NOMO-1 treated with dmso at 0.1 percent for 144 hours (cell line): ENCODE data around the gene MTA1.

ENCODE experiments used
- DNase-seq: peaks from one replicate; lab custom pipeline; 2025; ENCODE audit not compliant: unreplicated experiment; lab: John Stamatoyannopoulos, UW

Gene MTA1

DNA sequence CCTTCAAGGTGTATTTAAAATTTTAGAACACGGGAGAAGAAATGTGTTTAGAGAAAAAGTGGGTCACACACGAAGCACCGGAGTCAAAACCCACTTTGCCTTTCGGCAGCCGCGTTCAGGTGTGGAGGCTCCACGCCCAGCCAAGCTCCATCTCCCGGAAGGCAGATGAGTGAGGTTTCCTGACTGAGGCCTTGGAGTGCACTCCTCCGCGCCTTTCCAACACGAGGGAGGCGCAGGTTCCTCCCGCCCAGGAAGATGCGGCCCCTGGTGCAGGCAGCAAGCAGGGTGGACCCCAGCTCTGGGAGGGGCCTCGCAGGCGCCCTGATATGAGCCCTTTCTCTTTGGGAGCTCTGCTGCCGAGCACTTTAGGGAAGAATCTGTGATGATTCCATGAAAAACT is 22.5 kb downstream of the MTA1 start:
- DNase-seq: no peak

DNA sequence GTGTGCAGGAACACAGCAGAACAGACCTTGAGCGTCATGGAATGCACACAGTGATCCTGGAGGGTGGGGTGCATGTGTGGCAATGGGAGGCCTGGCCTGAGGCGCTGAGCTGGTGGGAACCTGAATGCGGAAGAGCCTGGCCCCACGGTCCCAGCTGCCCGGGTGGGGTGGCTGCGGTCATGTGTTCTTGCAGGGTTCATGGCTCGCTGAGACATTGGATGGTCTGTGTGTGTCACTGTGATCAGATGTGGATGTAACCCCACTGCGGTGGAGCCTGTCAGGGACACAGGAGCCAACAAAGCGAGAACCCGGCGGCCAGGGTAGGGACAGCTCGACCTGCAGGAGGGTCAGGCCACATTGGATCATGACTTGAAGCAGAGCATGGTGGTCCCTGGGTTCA is 23.2 kb downstream of the MTA1 start:
- no peak for DNase-seq

DNA sequence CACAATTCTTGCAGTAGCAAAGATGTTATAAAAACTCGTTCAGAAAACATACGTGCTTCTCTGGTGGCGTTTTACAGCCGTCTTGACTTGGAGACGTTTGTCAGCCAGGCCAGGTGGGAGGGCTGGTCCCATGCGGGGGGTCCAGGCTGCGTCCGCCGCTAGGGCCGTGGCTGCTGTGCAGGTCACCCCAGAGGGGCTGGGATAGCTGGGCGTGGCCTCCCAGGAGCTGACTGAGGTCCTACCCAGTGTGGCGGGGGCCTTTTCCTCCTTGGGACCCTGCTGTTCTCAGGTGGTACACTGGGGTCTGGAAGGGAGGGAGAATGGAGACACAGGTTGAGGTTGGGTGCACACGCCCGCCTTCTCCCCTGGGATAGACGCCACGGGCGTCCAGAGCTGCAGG is 25.2 kb downstream of the MTA1 start:
- DNase-seq: no peak

DNA sequence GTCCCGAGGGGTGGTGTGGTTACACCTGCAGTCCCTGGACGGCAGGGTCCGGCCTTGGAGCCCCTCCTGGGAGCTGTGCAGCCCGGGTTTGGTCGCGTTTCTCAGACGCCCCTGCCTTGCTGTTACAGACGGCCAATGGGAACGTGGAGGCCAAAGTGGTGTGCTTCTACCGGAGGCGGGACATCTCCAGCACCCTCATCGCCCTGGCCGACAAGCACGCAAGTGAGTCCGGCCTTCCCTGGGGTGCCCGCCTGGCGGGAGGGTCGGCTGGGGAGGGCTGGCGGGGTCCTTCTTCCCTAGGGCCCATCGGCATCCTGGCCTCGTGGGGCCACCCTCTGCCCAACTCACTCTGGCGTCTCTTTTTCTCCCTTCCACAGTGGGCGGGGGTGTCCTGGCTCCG is 25.7 kb downstream of the MTA1 start:
- DNase-seq: no peak

DNA sequence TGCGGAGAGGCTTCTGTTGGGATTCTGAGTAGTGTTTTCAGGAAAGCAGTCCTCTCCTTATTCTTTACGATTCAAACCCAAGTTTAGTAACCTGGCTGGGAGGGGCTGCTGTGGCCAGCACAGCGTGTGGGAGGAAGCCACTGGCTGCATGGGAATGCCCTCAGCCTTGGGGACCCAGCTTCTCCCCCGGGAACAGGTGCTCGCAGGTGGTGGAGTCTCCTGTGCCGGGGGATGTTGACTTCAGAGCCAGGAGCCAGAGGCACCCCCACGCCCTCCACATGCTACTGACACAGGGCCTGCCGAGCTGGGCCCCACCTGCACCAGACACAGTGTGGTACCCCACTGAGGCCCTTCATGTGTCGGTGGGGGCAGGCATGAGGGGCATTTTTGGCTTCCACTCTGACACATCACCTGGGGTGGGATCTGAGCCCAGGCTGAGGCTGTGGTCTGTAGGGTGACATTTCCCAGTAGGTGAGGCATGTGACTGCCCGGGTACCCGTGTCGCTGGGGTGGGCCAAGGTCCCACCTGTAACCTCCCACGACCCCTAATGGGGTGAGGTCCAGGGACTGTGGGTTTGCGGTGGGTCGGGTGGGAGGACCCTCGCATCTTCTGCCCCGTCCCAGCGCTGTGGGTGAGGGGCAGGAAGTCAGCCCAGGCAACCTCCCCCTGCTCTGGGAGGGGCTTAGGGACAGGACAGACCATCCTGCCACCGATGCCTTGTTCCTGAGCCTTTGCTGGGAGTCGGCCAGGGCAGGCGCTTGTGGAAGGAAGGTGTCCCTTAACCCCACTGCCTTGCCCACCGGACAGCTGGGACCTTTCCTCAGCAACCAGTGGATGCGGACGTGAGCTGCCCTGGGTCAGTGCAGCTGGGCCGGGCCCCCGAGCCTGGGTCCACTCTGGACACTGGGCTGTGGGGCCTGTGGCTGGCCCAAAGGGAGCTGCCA is 26.5 kb downstream of the MTA1 start:
- no peak for DNase-seq

DNA sequence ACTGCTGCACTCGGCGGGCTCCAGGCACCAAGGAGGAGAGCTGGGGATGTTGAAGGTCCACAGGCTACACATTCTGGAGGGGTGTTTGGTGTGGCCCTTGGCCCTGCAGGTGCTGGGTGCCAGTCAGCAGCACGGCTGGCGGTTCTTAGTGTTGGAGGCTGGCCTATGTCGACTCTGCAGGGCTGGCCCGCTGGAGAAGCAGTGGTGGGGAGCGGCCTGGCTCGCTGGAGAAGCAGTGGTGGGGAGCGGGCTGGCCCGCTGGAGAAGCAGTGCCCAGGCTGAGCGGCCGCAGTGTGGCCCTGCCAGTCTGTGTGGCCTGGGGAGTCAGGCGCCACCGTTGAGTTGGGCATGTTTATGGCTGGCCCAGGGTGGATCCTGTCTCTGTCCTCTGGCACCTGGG is 27.3 kb downstream of the MTA1 start:
- no peak for DNase-seq

DNA sequence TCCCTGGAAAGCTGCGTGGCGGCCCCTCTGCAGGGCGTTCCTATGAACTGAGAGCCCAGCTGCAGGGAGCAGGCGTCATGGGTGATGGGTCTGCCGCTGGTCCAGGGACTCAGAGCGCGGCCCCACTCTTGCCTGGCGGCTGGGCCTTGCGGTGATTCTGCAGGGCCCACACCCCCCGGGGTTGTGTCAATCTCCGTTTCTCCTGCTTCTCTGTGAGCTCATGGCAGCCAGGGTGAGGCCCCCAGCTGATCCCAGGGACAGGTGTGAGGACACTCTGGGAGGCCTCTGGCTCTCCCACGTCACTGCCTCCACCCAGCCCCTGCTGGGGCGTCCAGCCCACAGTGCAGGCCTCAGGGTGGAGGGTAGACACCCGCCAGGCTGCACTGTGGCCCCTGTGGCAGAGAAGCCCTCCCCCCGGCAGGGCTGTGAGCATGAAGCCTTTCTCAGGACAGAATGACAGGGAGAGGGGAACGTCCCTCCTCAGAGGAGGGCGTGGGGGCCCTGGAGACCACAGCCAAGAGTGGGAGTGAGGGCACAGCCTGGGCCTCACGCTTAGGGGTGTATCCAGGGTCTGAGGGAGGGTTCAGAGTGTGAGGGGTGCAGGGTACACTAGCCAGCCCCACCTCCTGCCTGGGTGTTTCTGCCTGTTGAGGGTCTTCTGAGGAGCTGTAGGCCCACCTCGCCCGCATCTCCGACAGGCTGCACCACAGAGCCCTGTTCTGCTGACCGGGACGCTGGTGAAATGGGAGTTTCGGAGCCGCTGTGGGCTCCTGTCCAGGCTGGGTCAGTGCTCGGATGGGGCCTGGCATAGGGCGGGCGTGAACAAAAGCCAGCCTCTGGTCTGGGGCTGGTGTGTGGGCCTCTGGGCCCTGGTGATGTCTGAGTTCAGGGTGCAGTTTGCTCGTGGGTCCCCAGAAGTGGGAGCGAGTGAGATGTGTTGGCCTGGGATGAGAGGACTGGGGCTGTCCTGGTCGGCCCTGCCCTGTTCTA is 28.3 kb downstream of the MTA1 start:
- no peak for DNase-seq

DNA sequence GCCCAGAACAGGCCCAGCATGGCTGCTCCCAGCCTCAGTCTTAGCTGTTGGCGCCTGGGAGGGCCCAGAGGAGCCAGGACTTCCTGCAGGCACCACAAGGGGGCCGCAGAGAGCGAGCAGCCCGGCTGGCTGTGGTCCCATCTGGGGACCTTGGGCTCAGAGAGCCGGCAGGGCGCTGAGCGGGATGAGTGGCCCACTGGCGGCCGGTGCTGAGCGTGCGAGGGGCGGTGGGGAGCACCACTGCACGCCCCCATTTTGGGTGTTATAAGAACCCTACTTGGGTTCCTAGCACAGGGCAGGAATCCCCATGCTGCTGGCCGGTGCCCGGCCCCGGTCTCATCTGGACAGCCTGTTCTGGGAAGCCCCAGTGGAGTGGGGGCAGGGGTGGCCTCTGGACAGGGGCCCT is 29.1 kb downstream of the MTA1 start:
- no peak for DNase-seq

DNA sequence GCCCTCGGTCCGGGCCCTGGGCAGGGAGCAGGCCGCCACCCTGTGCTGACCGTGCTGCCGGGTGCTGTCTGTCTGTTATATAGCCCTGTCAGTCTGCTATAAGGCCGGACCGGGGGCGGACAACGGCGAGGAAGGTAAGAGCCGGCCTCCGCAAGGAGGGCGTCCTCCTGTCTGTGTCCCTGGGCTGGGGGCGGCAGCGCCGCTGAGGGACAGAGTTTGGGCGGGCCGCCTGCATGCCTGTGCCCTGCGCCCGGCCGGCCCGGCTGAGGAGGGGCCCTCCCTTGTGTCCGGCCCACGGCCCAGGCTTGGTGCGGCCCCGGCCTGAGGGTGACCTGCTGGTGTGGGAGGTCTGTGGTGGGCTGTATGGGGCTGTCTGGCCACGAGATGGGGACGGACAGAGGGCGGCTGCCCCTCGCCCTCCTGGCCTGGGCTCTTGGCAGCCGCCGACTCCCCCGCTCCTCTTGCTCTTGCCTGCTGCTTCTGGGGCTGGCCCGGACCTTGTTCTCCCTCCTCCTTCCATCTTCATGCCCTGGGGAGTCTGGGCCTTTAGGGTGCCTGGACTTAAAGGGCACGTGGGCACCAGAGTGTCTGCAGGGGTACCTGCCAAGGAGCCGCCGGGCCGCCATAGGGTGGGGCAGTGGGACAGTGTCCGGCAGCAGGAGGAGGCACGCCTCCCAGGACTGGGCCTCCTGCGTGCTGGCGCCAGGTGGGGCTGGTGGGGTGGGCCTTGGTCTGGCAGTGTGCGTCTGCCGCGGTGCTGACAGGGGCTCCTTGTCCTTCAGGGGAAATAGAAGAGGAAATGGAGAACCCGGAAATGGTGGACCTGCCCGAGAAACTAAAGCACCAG is 29.9 kb downstream of the MTA1 start:
- DNase-seq: no peak

DNA sequence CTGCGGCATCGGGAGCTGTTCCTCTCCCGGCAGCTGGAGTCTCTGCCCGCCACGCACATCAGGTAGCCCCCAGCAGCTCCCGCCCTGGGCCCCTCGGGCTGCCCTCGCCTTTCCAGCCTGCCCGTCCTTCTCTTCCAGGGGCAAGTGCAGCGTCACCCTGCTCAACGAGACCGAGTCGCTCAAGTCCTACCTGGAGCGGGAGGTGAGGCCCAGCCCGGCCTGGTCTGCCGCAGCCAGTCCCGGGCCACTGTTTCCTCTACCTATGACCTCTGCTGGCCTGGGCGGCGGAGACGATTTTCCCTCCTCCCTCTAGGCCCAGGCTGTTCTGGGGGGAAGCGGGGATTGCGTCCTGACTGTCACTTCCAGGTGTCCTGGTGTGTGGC is 30.5 kb downstream of the MTA1 start:
- no peak for DNase-seq

DNA sequence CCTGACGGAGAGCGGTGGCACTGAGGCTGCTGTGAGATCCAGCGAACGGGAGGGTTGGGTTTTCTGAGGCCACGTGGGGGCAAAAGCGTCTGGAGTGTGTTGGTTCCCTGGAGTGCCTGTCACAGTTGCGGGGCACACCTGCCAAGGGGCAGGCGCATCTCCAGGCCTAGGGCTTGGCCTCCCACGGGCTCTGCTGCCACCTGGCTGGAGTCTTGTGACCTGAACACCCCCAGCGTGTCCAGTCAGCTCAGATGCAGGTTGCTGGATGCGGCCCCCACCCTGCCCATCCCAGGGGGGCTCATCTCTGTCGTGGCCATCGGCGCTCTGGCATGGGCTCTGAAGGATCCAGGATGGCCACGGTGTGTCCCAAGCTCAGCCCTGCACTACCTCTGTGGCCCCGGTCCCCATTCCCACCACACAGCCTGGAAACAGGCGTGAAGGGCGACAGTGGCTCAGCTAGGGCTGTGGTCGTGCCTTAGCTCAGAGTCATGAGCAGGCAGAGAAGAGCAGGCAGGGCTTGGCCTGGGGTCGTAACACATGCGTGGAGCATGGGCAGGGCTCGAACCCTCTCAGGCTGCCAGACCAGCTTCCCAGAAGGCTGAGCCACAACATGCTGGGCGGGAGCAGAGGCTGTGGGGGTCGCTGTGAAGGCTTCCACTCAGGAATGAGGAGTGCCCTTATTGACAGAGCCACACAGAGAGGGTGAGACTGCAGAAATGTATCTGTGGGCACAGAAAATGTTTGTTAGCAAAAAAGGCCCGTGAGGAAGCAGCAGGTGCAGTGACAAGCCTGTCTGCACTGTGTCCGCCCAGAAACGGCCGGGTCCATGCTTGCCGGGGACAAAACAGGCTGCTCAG is 31.5 kb downstream of the MTA1 start:
- DNase-seq: no peak

DNA sequence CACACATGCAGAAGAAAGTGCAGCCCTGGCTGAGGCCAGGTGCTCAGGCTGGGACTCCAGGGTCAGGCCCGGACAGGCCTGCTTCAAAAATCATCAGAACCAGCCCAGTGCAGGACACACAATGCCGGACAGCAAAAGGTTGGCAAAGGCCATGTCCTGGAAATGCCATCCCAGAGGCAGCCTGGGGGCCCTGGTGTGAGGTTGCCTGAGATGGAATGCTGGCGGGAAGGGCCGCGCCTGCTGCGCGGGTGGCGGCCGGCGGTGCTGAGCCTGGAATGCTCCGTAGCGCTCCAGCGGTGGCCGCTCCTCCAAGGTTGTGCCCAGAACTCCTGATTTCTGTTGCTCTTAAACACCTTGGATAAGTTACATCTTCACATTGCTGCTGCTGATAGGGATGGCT is 33.3 kb downstream of the MTA1 start:
- DNase-seq: no peak

DNA sequence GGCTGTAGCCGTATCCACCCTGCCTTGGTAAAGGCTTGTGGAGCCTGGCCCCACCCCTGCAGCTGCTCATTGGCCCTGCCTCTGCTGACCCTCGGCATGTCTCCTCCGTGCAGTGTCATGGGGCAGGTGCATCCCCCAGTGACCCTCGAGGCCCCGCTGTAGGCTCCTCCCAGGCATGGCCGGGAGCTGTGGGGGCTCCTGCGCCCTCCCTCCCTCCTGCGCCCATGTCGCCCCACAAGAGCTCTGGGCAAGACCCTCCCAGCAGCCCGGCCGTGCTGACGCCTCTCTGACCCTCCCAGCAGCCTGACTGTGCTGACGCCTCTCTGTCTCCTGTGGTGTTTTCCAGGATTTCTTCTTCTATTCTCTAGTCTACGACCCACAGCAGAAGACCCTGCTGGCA is 34.2 kb downstream of the MTA1 start:
- DNase-seq: no peak

DNA sequence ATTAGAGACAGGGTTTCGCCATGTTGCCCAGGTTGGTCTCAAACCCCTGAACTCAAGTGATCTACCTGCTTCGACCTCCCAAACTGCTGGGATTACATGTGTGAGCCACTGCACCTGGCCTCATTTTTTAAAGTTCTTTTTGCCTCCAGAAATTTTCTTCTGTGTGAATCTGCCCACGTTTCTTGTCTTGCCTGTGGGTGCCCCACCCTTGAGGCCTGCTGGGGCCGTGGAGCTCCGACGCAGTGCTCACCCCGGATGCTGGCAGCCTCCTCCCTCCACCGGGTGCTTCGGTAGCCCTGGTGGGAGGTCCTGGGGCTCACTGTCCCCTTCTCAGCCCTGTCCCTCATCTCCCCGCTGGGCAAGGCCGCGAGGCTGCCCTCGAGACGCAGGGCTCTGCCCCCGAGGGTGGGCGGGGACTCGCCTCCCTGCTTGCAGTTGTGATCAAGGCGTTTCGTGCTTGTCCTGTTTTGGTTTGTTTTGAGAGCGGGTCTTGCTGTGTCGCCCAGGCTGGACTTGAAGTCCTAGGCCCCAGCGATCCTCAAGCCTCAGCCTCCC is 35.5 kb downstream of the MTA1 start:
- DNase-seq: no peak

DNA sequence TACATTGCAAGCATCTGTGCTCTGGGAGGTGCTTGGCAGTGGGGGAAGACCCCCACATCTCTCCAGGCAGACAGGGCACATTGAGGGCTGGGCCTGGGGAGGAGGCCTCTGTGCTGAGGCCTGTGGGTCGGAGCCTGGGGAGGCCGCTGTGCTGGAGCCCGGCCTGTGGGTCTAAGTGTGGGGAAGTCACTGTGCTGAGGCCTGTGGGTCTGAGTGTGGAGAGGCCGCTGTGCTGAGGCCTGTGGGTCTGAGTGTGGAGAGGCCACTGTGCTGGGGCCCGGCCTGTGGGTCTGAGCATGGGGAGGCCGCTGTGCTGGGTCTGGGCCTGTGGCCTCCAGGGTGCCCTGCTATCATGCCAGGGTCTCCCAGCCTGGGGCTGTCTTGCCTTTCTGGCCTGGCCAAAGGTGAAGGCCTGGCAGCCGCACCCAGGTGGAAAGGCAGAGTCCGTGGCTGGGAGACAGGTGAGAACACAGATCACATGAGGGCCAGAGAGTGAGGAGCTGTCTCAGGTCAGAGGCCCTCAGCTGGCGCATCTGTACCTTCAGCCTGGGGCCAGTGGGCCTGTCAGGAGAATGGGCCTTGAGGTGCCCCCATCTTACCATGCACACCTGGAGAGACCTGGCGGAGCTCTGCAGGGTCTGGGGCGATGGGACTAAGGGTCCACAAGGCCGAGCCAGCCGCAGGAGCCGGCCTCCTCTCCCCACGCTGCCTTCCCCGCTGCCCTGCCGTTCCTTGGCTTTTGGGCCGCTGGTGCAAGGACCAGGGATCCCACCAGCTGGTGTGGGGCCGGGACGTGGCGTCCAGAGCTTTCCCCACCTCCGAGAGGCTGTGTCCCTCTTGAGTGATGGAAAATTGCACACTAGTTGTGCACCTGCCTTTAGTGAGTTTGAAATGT is 36.4 kb downstream of the MTA1 start:
- no peak for DNase-seq

DNA sequence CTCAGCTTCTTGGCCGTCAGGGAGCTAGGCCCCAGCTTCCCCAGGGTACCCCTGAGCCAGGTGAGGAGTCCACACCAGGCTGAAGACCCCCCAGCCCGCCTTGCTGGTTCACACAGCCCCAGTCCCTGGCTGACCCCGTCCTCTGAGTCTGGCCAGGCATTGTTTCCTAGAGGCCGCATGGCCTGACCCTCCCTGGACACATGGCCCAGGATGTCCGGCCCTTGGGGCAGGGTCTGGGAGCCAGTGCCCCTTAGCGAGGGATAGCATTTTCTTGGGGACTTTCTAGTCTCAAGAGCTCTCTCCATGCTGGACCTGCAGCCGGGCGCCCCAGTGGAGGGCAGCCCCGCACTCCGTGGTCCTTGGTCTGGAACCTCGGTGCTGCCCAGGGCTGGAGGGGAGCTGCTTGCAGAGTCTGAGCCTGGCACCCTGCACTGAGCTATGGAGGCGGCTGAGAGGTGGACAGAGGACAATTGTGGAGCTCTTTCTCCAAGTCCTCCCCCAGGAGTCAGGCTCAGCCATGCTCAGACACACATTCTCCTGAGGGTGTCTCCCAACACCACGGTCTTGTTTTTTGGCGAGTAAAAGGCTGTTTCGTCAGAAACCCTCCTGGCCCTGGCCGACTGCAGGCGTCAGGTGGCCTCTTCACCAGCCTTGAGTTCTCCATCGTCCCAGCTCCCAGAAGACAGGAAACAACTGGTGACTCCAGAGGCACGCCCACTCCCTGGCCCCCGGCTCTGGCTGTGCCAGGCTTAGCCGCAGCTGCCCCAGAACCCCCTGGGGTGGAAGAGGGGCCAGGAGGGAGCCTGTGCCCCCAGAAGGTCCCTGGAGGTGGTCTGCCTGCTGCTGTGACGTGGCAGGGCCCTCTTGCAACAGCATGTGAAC is 37.4 kb downstream of the MTA1 start:
- no peak for DNase-seq

DNA sequence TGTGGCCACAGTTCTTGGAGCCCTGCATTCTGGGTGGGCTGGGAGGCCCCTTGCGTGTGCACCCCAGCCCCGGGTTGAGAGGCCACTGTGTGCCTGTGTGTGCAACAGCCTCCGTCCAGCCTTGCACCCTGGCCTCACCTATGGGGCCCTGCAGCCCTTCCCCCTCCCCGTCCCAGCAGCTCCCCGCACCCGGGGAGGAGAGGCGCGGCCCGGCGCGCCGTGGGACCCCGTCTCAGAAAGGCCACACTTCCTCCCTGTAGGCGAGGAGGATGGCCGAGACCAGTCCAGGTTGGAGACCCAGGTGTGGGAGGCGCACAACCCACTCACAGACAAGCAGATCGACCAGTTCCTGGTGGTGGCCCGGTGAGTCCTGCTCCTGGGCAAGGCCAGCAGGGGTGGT is 38.4 kb downstream of the MTA1 start:
- DNase-seq: no peak

DNA sequence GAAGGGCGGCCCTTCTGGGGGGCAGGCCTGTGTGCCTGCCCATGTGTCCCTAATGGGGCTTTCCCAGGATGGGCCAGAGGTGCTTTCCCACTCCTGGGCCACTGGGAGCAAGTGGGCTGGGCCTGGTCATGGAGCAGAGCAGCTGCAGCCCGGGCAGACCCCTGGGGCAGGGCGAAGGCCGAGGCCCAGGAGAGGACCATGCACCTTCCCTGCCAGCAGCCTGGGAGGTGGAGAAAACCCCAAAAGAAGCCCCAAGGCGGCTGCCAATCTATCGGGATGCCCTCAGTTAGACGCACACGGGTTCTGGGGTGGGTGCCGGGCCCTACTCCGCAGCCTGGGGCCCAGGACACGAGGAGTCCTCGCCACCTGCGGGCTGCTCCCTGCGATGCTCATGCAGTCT is 38.9 kb downstream of the MTA1 start:
- no peak for DNase-seq
